Activated T-cell treated with anti-CD3 and anti-CD28 coated beads, Interleukin-2, amount 50 U/mL, for 48 hours (primary cell): Measurements from ENCODE around the gene C1QTNF4.
"Not testable (repeated sequence)": the region's sequence is repeated elsewhere in the genome, so short reads cannot be mapped to it uniquely, and the experiment has no call there.

Source experiments
- DNase-seq, 2 experiments: peaks; one replicate each; pipeline ENCODE4 v3.0.0-alpha.2; 2020

The C1QTNF4 gene

GRCh38 chr11:47565340-47566148 is 28.7 kb downstream of the C1QTNF4 start, which contains the start of gene PTPMT1:
TSS of gene PTPMT1 (plus strand) at chr11:47565599. CDS start at chr11:47565623, 24 bp downstream.
- peak; percentile 77 to 83 for DNase-seq

GRCh38 chr11:47564933-47565339 is 29.3 kb downstream of the C1QTNF4 start:
- no peak for DNase-seq

GRCh38 chr11:47564366-47564765 is 29.8 kb downstream of the C1QTNF4 start:
- DNase-seq, result not testable (repeated sequence)

- not testable (repeated sequence) for DNase-seq
Measured at GRCh38 chr11:47562393-47562792, 31.8 kb downstream of the C1QTNF4 start.

- DNase-seq, result no peak
Measured at GRCh38 chr11:47560426-47560825, 33.8 kb downstream of the C1QTNF4 start.

GRCh38 chr11:47558695-47559094 is 35.5 kb downstream of the C1QTNF4 start:
- no peak for DNase-seq

GRCh38 chr11:47557004-47557403 is 37.2 kb downstream of the C1QTNF4 start:
- not testable (repeated sequence) for DNase-seq

- no peak for DNase-seq
Measured at GRCh38 chr11:47553406-47553743, 40.8 kb downstream of the C1QTNF4 start.

- peak; percentile 94 to 96 for DNase-seq
Measured at GRCh38 chr11:47552566-47553405, 41.4 kb downstream of the C1QTNF4 start, which contains the start of gene CELF1. TSS of gene CELF1 (minus strand) at chr11:47553132. CDS start at chr11:47499523, 53,609 bp downstream.

GRCh38 chr11:47552056-47552565 is 42.1 kb downstream of the C1QTNF4 start:
- DNase-seq, result no peak

- DNase-seq, result no peak
Measured at GRCh38 chr11:47551086-47551485, 43.1 kb downstream of the C1QTNF4 start.

- no peak for DNase-seq
Measured at GRCh38 chr11:47550288-47551047, 43.7 kb downstream of the C1QTNF4 start.

GRCh38 chr11:47546274-47546673 is 47.9 kb downstream of the C1QTNF4 start:
- DNase-seq, result not testable (repeated sequence)

GRCh38 chr11:47545298-47545697 is 48.9 kb downstream of the C1QTNF4 start:
- no peak for DNase-seq

- no peak for DNase-seq
Measured at GRCh38 chr11:47541070-47541469, 53.1 kb downstream of the C1QTNF4 start.

- DNase-seq, result no peak
Measured at GRCh38 chr11:47539681-47540039, 54.6 kb downstream of the C1QTNF4 start.
